GM10266 (cell line): ENCODE measurements around the gene PPA2.

ENCODE experiments used
- DNase-seq: peaks from one replicate; pipeline ENCODE4 v3.0.0; 2012; ENCODE audit errors: extremely low spot score
- TF ChIP-seq, protein P1 (sequence below): IDR thresholded peaks from 2 replicates; pipeline ENCODE4 v1.5.1; 2012; ENCODE audit warnings: mild to moderate bottlenecking, low read depth; ENCODE audit not compliant: control insufficient read depth, insufficient read depth; ENCODE audit errors: missing control alignments

Gene PPA2

DNA sequence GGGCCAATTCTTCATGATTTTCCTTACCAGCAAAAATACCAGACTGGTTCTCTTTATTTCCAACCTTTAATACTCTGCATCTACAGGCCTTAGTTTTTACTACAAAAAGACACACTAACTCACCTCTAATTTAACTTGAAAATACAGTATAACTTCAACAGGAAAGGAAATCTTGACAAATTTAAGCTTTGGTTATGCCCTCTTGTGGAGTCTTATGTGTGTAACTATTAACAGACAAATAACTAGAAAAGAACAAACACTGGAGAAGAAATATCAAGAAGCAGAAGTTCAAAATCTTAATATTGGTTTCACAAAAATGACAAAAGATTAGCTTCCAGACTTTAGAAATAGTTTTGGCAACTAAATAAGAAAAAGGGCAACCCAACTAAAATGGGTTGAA, 33.0 kb downstream of the PPA2 start:
- DNase-seq: no peak

DNA sequence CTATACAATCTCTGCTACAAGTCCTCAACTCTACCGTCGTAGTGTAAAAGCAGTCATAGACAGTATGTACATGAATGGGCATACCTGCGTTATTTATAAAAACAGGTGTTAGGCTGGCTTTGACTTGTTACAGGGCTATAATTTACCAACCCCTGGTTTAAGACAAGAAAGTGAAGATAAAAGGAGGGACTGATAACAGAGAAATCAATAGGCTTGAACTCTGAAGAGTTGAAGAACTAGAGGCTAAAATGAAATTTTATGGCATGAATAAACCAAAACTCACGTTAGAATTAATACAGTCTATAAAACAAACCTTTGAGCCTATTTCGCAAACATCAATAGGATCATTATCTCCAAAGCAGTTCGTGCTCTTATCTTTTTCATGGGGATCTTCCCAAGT, 36.2 kb downstream of the PPA2 start:
- no peak for DNase-seq
- TF ChIP-seq, protein P1, sequence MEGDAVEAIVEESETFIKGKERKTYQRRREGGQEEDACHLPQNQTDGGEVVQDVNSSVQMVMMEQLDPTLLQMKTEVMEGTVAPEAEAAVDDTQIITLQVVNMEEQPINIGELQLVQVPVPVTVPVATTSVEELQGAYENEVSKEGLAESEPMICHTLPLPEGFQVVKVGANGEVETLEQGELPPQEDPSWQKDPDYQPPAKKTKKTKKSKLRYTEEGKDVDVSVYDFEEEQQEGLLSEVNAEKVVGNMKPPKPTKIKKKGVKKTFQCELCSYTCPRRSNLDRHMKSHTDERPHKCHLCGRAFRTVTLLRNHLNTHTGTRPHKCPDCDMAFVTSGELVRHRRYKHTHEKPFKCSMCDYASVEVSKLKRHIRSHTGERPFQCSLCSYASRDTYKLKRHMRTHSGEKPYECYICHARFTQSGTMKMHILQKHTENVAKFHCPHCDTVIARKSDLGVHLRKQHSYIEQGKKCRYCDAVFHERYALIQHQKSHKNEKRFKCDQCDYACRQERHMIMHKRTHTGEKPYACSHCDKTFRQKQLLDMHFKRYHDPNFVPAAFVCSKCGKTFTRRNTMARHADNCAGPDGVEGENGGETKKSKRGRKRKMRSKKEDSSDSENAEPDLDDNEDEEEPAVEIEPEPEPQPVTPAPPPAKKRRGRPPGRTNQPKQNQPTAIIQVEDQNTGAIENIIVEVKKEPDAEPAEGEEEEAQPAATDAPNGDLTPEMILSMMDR: no peak

More for the DNA sequence above, 33.0 kb downstream of the PPA2 start:
- TF ChIP-seq, protein P1: no peak

DNA sequence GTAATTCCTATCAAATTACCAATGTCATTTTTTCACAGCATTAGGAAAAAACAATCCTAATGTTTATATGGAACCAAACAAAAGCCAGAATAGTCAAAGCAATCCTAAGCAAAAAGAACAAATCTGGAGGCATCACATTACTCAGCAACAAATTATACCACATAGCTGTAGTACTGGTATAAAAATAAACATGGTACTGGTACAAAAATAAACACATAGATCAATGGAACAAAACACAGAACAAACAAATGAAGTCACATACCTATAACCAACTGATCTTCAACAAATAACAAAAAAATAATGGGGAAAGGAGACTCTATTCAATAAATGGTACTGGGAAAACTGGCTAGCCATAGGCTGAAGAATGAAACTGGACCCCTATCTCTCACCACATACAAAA, 37.4 kb downstream of the PPA2 start:
- no peak for DNase-seq
- TF ChIP-seq, protein P1: no peak

DNA sequence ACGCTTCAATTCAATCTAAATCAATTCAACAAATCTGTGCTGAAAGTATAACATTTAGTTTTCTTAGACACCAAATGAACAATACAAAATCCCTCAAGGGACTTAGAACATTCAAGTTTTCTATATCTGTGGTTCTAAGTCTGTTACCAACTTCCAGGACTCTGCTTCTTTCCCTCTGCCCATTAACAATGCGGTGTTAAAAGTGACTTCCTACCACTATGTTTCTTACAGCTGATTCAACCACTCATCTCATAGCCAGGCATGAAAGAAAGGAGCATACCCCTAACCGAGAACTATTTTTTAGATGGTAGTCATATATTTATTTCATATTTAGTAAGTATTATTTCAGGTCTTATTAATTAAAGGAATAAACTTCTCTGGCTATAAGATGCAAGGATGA, 38.9 kb downstream of the PPA2 start:
- TF ChIP-seq, protein P1: no peak

DNA sequence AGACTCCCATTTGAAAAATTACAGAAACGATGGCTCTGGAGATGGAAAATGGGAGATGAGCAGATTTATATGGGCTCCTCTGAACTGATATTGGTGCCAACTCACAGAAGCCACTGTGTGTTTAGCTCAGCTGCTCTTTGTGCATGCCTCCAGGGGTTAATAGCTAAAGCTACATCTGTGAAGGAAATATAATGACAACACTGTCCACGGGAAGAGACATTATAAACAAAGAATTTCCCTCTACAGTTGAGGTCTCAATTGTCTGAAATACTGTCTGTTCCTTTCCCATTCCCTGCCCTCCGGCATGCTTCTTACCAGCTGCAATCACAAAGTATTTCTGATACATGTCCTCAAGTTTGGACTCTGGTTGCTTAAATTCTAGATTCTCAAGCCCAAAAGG, 40.4 kb downstream of the PPA2 start:
- DNase-seq: no peak
- TF ChIP-seq, protein P1: no peak

More for the DNA sequence above, 38.9 kb downstream of the PPA2 start:
- no peak for DNase-seq

DNA sequence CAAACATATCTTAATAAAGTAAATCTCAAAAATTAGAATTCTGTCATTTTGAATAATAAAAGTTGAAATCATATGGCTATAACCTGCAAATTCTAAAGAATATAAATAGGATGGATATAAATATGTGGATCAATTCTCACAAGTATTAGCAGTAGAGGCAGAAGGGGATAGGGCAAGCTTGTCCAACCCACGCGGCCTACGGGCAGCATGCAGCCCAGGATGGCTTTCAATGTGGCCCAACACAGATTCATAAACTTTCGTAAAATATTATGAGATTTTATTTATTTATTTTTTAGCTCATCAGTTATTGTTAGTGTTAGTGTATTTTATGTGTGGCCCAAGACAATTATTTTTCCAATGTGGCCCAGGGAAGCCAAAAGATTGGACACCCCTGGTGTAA, 41.4 kb downstream of the PPA2 start:
- DNase-seq: no peak
- TF ChIP-seq, protein P1: no peak

DNA sequence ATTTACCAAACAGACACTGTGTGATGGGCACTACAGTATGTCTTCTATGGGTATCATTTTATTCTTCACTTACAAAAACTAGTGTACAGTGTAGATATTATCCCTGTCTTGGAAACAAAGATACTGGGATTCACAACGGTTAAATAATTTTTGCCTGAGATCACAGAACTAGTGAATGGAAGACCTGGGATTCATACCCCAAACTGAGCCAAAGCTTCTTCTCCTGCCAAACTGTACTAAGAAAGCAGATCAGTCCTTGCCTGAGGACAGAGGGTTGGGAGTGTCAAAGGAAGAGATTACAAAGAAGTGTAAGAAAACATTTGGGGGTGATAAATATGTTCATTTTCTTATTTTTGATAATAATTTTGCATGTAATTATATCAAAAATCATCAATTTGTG, 43.1 kb downstream of the PPA2 start:
- TF ChIP-seq, protein P1: no peak

More for the DNA sequence above, 43.1 kb downstream of the PPA2 start:
- no peak for DNase-seq
